ENCODE data around the gene OR10A4.
"Not testable (repeated sequence)": the region's sequence is repeated elsewhere in the genome, so short reads cannot be mapped to it uniquely, and the experiment has no call there.

OR10A4 gene

DNA sequence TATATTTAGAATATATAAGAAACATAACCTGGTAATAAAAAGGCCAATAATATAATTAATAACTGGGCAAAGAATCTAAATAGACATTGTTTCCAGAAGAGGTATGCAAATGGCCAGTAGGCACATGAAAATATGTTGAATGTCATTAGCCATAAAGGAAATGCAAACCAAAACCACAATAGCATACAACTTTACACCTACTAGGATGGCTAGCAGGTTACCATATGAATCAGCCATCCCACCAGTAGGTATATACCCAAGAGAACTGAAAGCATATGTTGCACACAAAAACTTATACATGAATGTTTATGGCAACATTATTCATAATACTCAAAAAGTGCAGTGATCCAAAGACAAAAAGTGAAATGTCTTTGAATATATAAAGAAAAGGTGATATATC is 18.6 kb downstream of the OR10A4 start:
- in situ Hi-C loops (cut with MboI; ENCODE audit: low sequenced_read_pairs): no loop called here

DNA sequence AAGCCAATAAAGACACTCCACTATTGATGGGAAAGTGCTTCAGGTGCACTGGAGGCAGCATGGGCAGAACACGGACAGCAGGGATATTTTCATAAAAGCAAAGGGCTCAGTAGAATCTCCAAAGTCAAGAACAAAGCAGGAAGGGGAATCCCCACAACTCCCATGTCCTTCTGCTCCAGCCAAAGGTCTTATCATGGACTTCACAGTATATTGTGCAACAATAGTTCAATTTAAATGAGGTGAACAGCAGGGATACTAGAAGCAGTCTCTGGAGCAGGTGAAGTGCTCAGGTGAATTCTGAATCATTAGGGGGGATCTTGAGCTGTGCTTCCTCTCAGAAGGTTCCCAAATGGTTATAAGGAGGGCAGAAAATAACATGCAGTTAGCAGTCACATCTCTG is 22.5 kb downstream of the OR10A4 start:
- in situ Hi-C loops (cut with MboI; ENCODE audit: low sequenced_read_pairs): no loop called here

DNA sequence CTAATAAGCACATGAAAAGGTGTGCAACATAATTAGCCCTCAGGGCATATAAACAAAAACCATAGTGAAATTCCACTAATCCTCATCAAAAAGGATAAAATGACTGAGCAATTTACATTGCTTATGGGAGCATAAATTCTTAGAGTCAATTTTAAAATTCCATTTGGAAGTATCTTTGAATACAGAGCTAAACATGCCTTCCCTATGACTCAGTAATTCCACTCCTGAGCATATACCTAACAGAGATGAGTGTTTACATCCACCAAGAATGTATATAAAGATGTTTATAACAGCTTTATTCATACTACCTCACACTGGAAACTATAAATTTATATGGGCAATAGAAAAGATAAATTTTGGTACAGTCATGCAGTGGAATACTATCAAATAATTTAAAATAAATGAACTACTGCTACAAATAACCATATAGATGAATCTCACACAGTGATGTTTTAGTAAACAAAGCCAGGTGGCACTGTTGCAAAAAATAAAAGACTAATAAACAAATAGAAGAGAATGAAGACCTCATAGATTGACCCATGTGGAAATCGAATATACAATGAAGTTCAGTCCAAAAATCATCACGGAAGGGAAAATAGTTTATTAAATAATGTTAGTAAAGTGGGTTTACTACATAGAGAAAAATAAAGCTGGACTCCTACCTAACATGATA is 24.0 kb downstream of the OR10A4 start:
- in situ Hi-C loops (cut with MboI; ENCODE audit: low sequenced_read_pairs): no loop called here

DNA sequence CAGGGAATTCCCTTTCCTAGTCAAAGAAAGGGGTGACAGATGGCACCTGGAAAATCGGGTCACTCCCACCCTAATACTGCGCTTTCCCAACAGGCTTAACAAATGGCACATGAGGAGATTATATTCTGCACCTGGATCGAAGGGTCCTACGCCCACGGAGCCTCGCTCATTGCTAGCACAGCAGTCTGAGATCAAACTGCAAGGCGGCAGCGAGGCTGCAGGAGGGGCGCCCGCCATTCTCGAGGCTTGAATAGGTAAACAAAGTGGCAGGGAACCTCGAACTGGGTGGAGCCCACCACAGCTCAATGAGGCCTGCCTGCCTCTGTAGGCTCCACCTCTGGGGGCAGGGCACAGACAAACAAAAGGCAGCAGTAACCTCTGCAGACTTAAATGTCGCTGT is 28.4 kb downstream of the OR10A4 start:
- in situ Hi-C loops (cut with MboI; ENCODE audit: low sequenced_read_pairs): not testable (repeated sequence)

DNA sequence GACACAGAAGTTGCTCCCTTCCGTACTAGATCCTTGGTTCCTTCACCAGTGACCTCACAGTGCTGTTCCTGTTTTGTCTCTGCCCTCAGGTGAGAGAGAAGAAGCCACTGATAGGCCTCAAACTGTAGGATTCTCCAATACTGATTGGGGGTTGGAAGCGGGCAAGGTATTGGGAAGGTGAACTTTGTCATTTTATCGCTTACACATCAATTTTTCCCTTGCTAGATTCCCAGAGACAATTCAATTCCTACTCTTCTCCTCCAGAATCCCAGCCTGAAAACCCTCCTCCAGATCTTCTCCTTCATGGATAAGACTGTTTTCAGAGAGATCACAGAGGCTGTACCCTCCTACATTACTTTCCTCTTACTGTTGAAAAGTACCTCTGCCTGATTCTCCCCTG is 35.0 kb downstream of the OR10A4 start:
- in situ Hi-C loops (cut with MboI; ENCODE audit: low sequenced_read_pairs): no loop called here

DNA sequence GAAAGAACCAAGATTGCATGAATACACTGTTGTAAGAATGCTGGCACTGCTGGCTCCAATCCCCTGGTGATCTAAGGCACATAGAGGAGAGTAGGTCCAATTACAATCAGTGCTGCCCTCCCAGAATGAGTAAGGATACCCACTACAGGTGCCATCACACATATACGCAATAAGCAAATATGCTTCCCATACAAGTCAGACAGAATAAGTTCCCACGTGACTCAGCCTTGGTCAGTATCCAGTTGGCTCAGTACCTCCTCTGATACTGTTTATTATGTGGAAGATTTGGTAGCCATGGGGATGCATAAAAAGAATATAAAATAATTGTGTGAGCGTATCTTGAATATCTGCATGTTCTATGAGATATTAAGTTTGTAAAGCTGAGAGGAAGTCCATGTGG is 35.5 kb downstream of the OR10A4 start:
- in situ Hi-C loops (cut with MboI; ENCODE audit: low sequenced_read_pairs): no loop called here

DNA sequence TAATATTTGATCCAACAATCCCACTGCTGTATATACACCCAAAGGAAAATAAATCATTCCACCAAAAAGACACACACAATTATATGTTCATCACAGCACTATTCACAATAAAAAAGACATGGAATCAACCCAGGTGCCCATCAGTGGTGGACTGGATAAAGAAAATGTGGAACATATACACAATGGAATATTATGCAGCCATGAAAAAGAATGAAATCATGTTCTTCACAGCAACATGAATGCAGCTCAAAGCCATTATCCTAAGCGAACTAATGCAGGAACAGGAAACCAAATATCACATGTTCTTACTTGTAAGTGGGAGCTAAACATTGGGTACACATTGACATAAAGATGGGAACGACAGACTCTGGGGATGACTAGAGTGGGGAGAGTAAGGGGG is 43.3 kb downstream of the OR10A4 start:
- in situ Hi-C loops (cut with MboI; ENCODE audit: low sequenced_read_pairs): no loop called here

DNA sequence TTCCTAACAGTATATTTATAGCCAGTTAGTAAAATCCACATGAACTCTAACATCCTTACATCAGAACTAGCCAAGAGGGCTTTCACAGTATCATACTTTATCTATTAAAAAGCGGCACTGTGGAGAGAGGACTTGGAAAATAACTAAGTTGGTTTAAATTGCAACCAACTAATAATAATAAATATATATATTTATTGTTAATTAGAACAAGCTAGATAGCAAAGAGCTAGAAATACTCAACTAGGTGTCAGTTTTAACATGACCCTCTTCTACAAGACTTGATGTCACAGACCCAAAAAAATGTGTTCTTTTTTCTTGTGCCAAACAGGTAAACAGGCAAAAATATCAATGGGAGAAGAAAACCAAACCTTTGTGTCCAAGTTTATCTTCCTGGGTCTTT is 44.3 kb downstream of the OR10A4 start, which contains the start of gene OR2D3:
Gene OR2D3 (plus strand): TSS at position 301 of the 400 bp plus-strand sequence. CDS start 0 bp downstream, at position 301.
- in situ Hi-C loops (cut with MboI; ENCODE audit: low sequenced_read_pairs): no loop called here

DNA sequence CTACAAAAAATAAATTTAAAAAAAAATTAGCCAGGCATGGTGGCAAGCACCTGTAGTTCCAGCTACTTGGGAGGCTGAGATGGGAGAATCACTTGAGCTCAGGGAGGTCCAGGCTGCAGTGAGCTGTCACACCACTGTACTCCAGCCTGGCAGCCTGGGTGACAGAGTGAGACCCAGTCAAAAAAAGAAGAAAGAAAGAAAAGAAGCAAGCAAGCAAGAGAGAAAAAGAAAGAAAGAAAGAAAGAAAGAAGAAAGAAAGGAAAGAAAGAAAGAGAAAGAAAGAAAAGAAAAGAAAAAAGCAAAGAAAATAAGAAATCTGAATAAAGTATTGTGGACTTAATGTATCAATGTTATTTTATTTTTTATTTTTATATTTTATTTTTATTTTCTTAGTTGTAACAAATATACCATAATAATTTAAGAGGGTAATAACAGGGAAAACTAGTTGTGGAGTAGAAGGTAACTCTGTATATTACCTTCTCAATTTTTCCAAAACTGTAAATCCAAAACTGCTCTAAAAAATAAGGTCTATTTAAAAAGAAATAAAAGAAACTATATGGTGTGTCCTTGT is 48.7 kb downstream of the OR10A4 start:
- in situ Hi-C loops (cut with MboI; ENCODE audit: low sequenced_read_pairs): no loop called here

DNA sequence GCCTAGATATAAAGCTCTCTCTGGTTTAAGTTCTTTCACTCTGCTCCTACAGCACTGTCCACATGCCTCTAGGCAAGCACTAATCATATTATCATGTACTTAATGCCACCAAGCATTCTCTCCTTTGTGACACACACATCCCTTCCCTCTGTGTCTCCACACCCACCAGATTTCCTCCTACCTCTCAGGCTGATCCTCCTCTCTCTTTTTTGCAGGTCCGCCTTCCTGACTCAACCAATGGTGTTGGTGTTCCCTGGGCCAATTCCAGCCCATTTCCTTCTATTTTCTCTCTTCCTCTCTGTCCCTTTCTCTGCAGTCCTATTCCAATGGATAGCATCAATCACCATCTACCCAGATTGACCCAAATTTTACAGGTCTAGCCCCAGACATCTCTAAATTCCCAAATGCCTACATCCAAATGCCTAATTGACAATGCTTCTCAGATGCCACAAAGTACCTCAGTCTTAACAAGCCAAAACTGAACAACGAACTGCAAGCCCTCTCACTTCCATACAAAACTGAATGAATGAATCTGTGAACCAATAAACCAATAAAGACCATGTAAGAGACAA is 49.3 kb downstream of the OR10A4 start:
- in situ Hi-C loops (cut with MboI; ENCODE audit: low sequenced_read_pairs): no loop called here

DNA sequence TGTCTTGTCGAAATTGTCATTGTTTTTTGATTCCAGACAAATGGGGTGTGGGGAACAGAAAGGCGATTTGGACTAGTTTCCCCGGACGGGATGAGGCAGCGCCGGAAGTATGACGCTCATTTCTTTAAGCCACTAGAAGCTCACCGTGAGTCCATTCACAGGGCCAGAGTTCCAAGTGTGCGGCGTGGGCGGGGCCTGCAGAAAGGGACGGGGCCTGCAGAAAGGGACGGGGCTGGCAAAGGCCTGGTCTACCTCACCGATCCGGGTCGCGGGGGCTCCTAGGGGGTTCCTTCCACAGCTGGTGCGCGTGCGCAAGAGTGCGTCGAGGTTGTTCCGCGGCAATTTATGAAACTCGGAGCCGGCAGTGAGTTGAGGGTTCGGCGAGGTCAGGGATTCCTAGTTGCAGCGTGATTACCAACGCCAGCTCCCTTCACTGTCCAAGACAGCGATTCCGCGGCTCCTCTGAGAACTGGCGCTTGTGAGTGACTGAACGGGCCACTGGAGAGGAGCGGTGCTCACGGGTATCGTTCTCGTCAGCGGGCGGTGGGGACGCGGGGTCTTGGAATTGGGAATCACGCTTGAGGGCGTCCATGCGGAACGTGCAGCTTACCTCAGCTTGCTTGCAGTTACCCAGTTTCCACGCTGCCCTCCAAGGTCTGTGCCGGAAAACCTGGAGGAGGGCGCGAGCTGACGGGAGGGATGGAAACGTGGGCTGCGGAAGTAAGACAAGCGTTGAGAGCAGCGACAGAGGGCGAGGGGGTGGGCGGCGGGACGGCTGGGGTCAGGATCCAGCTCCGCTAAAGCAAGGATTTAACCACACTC is 50.0 kb downstream of the OR10A4 start, which contains the start of gene ZNF215:
Gene ZNF215 (plus strand): TSS at position 219 of the 822 bp plus-strand sequence. CDS start 5,847 bp downstream, outside the sequence.
- in situ Hi-C loops (cut with MboI; ENCODE audit: low sequenced_read_pairs): no loop called here

DNA sequence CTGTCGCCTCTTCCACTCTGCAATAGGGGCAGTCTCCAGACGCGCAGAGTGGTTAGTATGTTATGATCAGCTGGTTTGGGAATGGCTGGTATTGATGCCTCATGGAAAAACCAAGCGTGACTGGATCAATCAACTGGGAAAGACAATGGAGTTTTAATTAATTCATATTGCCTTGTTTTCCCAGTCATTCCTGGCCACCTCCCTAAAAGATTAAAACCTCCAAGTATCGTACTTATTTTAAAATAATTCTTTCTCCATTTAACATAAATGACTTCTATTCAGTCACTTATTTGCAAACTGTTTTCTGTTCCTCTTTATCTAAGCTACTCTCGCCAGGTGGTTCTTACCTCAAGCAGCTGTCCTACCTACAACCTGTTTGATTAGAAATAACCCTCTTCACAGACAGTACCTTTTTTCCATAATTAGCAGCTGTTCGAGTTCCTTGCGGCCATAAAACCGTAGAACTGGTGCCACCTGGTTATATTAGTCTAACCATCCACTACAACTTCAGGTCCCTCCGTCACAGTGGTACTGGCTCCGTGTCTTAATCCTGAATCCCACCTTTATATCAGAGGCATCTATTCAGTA is 50.7 kb downstream of the OR10A4 start:
- in situ Hi-C loops (cut with MboI; ENCODE audit: low sequenced_read_pairs): no loop called here

Measured in hTERT RPE-1 (cell line).